CD4-positive, alpha-beta T cell treated with Interferon gamma for 1 hour (primary cell): ENCODE data around the gene MED27.
"Not testable (repeated sequence)": the region's sequence is repeated elsewhere in the genome, so short reads cannot be mapped to it uniquely, and the experiment has no call there.

ENCODE experiments used
- DNase-seq: peaks from one replicate; pipeline ENCODE4 v3.0.0-alpha.2; 2020

The MED27 gene

GRCh38 chr9:132014218-132014805 is 65.4 kb downstream of the MED27 start:
- DNase-seq, result no peak

- DNase-seq, result no peak
These were observed 66.8 kb downstream of the MED27 start for GRCh38 chr9:132012704-132013357.

GRCh38 chr9:132011896-132012295 is 67.8 kb downstream of the MED27 start:
- DNase-seq, result no peak

GRCh38 chr9:132011309-132011708 is 68.4 kb downstream of the MED27 start:
- DNase-seq, result no peak

- not testable (repeated sequence) for DNase-seq
These were observed 69.5 kb downstream of the MED27 start for GRCh38 chr9:132010201-132010600.

GRCh38 chr9:132008855-132009812 is 70.5 kb downstream of the MED27 start:
- no peak for DNase-seq

GRCh38 chr9:132008184-132008803 is 71.4 kb downstream of the MED27 start:
- DNase-seq, result no peak

- no peak for DNase-seq
These were observed 72.2 kb downstream of the MED27 start for GRCh38 chr9:132007371-132008025.

GRCh38 chr9:132006677-132007370 is 72.8 kb downstream of the MED27 start:
- no peak for DNase-seq

GRCh38 chr9:132005899-132006298 is 73.8 kb downstream of the MED27 start:
- DNase-seq, result no peak

- no peak for DNase-seq
These were observed 75.3 kb downstream of the MED27 start for GRCh38 chr9:132004323-132004722.

- DNase-seq, result no peak
These were observed 75.8 kb downstream of the MED27 start for GRCh38 chr9:132003896-132004295.

GRCh38 chr9:132003319-132003704 is 76.4 kb downstream of the MED27 start:
- DNase-seq, result no peak

GRCh38 chr9:132002643-132003318 is 76.9 kb downstream of the MED27 start:
- DNase-seq, result no peak

GRCh38 chr9:132001567-132001966 is 78.1 kb downstream of the MED27 start:
- no peak for DNase-seq

- DNase-seq, result no peak
These were observed 79.0 kb downstream of the MED27 start for GRCh38 chr9:132000659-132001058.

- no peak for DNase-seq
These were observed 79.7 kb downstream of the MED27 start for GRCh38 chr9:131999692-132000551.

- no peak for DNase-seq
These were observed 81.9 kb downstream of the MED27 start for GRCh38 chr9:131997779-131998178.

- no peak for DNase-seq
These were observed 82.6 kb downstream of the MED27 start for GRCh38 chr9:131997076-131997475.

GRCh38 chr9:131995382-131995781 is 84.3 kb downstream of the MED27 start:
- no peak for DNase-seq
